ENCODE results near the gene AKT2.
A peak's percentile ranks its signal among the peaks of the same experiment; 100 is the strongest.

AKT2 gene

GRCh38 chr19:40249781-40250180, 35.4 kb downstream of the AKT2 start:
- DNase-seq, result no peak

- DNase-seq, result no peak
Measured at GRCh38 chr19:40249201-40249600, 35.9 kb downstream of the AKT2 start.

- no peak for DNase-seq
Measured at GRCh38 chr19:40247735-40248262, 37.3 kb downstream of the AKT2 start.

- peak in 1 of 2 experiments; percentile 41 for DNase-seq
Measured at GRCh38 chr19:40247178-40247577, 38.0 kb downstream of the AKT2 start.

- peak; percentile 99 to 100 for DNase-seq
Measured at GRCh38 chr19:40246292-40247073, 38.7 kb downstream of the AKT2 start.

GRCh38 chr19:40245506-40246128, 39.5 kb downstream of the AKT2 start:
- DNase-seq, result no peak

- no peak for DNase-seq
Measured at GRCh38 chr19:40244579-40245317, 40.4 kb downstream of the AKT2 start.

- DNase-seq, result no peak
Measured at GRCh38 chr19:40243181-40243580, 42.0 kb downstream of the AKT2 start.

- DNase-seq, result peak in 1 of 2 experiments; percentile 13
Measured at GRCh38 chr19:40242480-40242879, 42.7 kb downstream of the AKT2 start.

- no peak for DNase-seq
Measured at GRCh38 chr19:40241809-40242384, 43.2 kb downstream of the AKT2 start.

GRCh38 chr19:40241125-40241808, 43.9 kb downstream of the AKT2 start:
- no peak for DNase-seq

GRCh38 chr19:40240332-40240731, 44.8 kb downstream of the AKT2 start:
- DNase-seq, result no peak

- DNase-seq, result no peak
Measured at GRCh38 chr19:40239415-40240226, 45.5 kb downstream of the AKT2 start.

GRCh38 chr19:40238775-40239174, 46.4 kb downstream of the AKT2 start:
- DNase-seq, result no peak

- DNase-seq, result no peak
Measured at GRCh38 chr19:40237791-40238190, 47.4 kb downstream of the AKT2 start.

- DNase-seq, result no peak
Measured at GRCh38 chr19:40236366-40236765, 48.8 kb downstream of the AKT2 start.

- no peak for DNase-seq
Measured at GRCh38 chr19:40236026-40236355, 49.2 kb downstream of the AKT2 start.

- DNase-seq, result no peak
Measured at GRCh38 chr19:40235238-40236025, 49.7 kb downstream of the AKT2 start.

GRCh38 chr19:40234429-40235237, 50.5 kb downstream of the AKT2 start:
- DNase-seq, result no peak

- no peak for DNase-seq
Measured at GRCh38 chr19:40233811-40234389, 51.2 kb downstream of the AKT2 start.

Measured in NCI-H524 (cell line).